GM21447 (cell line): ENCODE measurements around the gene CLINT1.
A peak's percentile ranks its signal among the peaks of the same experiment; 100 is the strongest.
"Not testable (repeated sequence)": the region's sequence is repeated elsewhere in the genome, so short reads cannot be mapped to it uniquely, and the experiment has no call there.

Experiments used
- ATAC-seq: cut with Tn5 transposase; IDR thresholded peaks from one replicate; pipeline ENCODE4 v1.9.1; 2021; ENCODE audit not compliant: unreplicated experiment

Gene CLINT1

DNA sequence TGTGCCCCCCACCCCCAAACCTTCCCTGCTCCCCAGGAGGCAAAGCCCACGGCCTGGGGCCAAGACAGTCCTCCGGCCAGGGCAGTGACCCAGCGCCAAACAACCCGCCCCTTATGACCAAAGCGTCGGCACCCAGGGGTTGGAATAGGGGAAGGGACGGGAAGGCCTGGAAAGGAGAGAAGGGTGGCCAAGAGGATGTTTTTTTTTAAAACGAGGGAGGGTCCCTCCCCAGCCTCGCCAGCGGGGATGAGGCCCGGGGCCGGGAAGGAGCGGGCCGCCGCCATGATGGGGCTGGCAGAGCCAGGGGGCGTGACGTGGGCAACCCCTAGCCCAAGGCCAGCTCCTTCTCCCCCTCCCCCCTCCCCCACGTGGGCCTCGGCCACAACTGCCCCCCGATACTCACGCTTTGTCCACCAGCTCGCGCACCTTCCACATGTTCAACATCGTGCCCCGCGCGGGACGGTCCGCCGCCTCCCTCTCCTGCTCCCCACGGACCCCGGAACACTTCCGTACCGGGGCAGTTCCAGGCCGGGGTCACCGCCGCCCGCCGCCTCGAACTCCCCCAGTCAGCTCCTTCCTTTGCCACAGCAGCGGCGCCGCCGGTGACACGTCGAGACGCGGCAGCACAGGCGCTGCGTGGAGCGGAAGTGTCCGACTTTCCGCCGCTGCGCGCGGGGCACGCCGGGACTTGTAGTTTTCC, at the start of gene CLINT1:
TSS of gene CLINT1 (minus strand) at position 619 of the 700 bp plus-strand sequence. CDS start at position 444, 175 bp downstream.
- peak; percentile 37 for ATAC-seq

DNA sequence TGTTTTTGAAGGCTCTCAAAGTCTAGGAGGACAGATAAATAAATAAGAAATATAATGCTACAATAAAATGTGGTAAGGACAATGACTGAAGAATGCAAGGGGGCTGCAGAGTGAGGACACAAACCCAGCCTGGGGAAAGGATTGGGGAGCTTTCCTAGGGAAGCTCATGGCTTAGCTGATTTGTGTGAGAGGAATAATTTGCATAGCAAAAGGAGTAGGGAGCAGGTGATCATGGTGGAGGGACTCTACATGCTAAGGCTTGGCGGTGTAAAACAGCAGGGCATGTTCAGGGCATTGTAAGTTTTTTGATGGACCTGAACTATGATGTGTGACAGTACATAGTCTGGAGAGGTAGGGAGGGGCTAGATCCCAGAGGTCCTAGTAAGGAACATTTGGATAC, 49.5 kb upstream of the CLINT1 start:
- no peak for ATAC-seq

DNA sequence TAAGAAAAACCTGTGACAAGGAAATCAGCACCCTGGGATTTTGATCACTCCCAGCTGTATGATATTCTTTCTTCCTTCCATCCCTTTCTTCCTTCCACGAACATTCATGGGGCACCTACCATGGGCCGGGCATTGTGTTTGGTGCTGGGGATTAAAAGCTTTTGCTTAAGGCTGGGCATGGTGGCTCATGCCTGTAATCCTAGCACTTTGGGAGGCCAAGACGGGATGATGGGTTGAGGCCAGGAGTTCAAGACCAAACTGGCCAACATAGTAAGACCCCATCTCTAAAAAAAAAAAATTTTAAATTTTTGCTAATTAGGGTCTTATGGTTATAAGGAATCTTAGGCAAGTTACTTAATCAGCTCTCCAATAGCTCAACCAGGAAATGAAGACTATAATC, 48.5 kb upstream of the CLINT1 start:
- ATAC-seq: no peak

DNA sequence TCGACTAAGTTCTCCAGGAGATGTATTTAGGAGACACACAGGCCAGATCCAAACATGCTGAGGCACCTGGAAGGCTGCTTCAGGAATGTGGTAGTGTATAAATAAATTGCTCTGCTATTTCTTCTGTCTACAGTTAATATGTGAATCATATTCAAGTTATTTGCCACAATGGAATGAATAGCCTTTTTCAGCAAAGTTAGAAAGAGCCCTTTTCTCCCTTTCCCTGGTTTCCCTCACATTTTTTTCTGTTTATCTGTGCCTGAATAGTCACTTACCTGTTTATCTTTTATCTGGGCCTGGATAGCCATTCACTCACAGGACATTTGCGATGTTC, 44.1 kb upstream of the CLINT1 start:
- ATAC-seq: no peak

DNA sequence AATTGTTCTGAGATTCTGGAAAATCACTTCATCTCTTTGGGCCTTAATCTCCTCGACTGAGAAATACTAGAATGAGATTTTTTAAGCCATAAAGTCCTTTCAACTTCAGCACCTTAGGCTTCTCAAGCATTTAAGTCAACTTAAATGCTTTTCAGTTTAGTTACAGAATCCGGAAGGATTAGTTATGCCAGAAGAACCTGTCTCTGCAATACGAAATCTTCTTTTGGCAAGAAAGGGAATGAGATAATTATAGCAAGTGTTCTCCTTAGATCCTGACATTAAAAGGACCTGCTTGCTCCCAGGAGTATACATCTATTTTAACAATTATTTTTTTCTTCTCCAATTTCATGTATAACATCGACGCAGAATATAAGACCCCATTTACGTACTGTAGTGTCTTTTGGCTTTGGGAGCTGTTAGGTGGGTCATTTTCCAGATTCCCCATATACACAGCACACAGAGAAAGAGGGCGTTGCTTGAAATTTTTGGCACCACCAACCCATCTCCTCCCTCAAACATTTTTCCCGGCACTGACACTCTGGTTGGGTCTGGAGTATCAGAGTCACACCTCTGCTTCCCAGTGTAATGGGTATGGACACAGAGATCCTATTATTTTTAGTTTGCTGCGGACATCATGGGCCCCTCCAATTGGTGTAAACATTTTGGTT, 43.6 kb upstream of the CLINT1 start:
- ATAC-seq: no peak

DNA sequence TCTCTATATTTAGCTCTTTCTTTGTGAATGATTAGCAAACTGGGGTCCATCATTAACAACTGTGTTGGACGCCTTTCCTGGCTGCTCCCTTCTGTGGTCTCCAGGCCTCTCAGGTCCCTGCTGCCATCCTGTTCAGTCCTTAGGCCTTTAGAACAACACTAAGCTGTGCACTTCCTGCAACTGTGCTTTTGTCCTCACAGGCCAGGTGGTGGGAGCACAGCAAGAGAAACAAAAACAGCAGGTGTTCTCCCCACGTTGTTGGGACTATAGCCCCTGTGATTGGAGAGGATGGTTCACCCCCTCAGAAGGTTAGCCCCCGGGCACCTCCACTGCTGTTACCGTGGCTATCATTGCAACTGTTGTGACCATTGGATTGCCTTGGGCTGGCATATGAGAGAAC, 41.7 kb upstream of the CLINT1 start:
- ATAC-seq: peak; percentile 84

DNA sequence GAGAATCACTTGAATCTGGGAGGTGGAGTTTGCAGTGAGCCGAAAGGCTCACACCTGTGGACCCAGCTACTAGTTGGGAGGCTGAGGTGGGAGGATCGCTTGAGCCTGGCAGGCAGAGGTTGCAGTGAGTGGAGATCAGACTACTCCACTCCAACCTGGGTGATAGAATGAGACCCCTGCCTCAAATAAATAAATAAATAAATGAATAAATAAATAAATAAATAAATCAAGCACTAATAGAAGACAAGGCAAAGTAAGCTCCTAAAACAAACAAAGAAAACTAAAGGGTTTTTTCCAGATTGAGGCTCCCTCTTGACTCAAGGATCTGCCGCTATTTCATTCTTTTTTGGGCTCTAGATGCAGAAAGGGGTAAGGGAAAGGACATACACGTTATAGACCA, 34.7 kb upstream of the CLINT1 start:
- ATAC-seq: no peak

DNA sequence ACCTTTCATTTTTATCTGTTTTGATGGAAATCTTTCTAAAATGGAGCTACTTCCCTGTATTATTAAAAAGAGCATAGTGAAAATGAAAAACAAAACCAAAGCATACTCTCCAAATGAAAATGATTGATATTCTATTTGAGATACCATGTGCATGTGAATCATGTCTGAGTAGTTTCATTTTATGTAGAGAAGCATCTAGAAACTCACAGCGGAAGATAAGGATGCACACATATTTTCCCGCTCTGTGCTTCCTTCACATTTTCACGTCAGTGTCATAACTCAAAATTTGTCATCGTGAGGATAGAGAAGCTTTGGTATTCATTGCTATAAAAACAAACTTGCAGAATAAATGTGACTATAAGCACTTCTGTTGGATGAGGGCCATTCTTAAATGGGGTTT, 34.0 kb upstream of the CLINT1 start:
- no peak for ATAC-seq

DNA sequence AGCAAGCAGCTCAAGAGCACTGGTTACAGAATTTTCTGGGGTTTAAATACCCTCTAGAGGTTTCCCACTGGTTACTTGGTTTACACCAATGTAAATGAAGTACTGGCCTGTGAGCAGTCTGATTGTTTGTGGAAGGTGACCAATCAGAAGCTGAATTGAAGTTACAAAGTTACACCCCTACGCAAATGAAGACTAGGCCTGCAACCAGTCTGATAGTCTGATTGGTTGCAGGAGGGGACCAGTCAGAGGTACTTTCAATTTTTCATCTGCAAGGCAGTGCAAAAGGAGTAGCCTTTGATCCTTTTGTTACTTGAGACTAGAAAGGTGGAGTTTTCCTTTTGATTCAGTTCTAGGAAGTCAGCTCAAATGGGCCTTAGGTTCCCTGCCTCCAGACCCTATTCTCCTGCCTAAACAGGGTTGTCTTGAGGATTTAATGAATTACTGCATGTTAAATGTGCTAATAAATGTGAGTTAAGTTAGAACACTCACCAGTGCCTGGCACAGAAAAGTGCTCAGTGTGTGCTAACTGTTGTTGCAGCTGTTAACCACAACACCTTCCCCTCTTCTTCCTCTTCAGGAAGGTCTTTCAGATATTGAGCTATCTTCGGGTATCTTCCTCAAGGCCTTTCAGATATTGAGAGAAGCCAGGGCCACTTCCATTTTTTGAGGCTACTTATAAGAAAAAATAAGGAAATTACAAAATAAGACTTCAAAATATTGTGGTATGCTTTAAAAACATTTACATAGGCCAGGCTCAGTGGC, 32.1 kb upstream of the CLINT1 start:
- ATAC-seq: no peak

DNA sequence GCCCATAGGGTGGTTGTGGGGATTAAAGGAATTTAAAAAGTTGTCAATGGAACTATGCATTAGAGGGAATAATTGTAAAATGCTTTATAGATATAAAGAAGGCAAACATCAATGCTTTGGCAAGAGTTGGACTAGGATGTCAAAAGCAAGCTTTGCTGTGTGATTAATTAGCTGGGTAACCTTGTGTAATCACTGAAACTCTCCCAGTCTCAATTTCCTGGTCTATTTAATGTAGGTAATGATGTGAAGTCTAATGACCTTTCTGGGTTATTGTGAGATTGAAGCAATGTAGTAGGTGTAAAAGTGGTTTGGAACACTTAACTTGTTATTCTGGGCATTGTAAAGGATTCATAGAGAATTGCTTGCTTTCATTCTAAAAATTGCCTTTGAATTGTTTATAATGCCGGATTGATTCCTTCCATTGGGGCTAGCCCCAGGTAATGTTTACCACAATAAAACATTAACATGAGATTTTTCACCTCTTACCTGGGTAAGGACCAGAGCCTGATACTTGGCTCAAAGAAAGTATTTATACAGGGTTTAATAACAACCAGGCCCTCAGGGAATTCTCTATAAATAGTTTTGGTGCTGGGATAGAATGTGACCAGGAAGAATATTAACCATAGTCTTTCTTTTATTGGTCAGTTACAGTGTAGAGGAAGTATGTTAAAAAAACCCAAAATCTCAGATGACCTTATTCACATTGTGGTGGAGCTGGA, 30.0 kb upstream of the CLINT1 start:
- no peak for ATAC-seq

DNA sequence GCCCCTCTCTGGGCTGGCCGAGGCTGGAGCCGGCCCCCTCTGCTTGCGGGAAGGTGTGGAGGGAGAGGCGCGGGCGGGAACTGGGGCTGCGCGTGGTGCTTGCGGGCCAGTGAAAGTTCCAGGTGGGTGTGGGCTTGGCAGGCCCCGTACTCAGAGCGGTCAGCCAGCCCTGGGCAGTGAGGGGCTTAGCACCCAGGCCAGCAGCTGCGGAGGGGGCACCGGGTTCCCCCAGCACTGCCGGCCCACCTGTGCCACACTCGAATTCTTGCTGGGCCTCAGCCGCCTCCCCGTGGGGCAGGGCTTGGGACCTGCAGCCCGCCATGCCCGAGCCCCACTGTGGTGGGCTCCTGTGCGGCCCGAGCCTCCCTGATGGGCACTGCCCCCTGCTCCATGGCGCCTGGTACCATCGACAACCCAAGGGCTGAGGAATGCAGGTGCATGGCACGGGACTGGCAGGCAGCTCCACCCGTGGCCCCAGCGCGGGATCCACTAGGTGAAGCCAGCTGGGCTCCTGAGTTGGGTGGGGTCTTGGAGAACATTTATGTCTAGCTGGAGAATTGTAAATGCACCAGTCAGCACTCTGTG, 27.9 kb upstream of the CLINT1 start:
- ATAC-seq: no peak

DNA sequence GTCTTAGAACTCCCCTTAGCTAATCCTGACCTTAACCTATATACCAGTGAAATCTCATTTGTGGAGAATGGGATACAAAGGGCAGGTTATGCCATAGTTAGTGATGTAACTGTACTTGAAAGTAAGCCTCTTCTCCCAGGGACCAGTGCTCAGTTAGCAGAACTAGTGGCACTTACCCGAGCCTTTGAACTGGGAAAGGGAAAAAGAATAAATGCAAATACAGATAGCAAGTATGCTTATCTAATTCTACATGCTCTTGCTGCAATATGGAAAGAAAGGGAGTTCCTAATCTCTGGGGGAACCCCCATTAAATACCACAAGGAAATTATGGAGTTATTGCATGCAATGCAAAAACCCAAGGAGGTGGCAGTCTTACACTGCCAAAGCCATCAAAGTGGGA, 26.1 kb upstream of the CLINT1 start:
- not testable (repeated sequence) for ATAC-seq

DNA sequence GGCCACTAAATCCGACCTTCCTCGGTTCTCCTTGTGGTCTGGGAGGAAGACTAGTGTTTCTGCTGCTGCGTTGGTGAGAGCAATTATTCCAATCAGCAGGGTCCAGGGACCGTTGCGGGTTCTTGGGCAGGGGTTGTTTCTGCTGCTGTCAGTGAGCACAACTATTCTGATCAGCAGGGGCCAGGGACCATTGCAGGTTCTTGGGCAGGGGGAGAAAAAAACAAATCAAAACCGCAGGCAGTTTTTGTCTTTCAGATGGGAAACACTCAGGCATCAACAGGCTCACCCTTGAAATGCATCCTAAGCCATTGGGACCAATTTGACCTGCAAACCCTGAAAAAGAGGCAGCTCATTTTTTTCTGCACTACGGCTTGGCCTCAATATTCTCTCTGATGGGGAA, 22.6 kb upstream of the CLINT1 start:
- not testable (repeated sequence) for ATAC-seq

DNA sequence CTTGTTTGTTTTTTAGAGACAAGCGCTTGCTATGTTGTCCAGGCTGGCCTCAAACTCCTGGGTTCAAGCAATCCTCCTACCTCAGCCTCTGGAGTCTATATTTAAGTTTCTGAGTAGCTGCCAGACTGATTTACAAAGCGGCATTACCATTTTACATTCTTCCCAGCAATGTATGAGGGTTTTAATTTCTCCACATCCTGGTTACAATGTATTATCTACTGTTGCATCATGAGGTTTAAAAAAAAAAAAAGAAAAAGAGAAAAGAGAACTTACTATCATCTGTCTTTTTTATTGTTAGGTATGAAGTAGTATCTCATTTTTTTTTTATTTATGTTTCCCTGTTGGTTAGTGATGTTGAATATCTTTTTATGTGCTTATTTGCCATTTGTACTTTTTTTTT, 18.9 kb upstream of the CLINT1 start:
- ATAC-seq: no peak

DNA sequence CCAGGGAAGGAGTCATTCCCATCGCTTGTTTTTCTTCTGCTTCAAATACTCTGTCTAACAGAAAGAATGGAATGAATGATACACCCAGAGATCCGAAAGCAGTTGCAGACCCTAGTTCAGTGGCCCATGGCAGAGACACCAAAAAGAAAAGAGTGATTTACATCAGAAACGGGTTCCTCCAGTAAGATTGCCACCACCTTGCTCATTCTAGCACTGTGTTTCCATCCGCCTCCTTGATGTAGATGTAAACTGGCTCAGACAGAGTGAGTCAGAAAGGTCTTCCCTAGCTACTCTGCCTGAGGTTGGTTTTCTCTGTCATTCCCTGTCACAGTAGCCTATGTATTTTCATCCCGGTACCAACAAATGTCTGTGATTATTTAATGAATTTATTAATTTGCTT, 15.9 kb upstream of the CLINT1 start:
- ATAC-seq: no peak

DNA sequence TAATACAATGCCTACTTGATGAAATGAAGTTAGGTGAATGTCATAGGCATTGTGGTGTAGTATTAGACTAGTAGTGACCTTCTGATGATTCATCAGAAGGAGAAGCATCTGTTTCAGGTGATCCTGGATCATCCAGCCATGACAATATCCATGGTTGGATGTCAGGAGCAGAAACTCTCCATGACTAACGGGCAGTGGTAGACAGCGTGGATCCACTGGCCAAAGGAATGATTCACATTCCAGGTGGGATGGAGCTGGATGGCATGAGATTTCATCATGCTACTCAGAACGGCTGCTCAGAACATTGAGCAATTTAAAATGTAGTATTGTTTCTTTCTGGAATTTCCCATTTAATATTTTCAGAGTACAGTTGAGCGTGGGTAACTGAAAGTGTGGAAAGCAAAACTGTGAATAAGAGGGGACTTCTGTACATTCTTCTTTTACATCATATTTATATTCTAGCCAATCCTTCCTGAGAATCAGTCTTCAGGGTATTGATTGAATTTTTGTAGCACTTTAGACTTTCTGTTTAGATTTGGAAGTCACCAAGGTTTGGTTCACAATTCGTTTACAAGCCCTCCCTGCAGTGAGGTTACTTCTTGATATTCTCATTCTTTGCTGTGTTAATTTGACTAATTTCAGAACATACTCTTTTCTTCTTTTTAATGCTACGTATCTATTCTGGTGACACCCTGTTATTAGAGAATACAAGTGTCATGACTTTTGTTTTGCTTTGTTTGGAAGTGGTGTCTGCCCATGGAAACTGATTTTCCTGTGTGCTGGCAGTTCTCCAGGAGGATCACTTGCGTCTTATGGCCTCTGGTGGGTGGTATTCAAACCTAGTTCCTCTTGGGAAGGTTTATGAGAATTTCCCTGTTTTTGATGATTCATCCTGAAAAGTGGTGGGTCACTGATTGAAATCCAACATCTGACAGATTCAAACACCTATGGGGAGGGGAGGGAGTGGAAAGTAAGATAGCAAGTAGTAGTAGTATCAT, 12.2 kb upstream of the CLINT1 start:
- no peak for ATAC-seq

DNA sequence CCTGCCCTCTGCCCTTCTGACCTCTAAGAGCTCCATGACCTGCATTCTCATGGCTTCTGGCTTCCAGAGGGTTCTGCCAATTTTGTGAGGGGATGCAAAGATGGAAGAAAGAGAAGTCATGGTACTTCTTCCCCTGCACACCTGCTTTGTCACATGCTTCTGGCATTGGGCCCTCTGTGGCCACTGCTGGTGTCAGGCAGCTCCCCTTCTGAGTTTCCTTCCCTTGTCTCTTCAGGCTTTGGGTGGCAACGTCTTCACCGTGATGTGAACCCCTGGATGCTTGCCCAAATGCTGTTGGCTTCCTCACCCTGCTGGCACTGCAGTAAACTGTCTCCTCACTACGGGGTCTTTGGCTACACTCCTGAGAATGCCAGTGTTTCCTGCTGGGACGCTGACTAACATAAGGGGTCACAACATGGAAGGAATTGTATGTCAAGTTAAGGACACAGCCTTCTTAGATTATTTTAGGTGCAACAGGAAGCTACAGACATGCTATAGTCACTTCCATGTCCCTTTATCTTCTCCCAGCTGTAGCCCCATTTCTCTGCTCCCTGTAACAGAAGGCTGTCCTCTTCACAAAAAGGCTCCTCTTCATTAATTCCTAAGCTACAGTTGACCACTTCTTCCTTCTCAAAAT, 8.9 kb upstream of the CLINT1 start:
- ATAC-seq: no peak

DNA sequence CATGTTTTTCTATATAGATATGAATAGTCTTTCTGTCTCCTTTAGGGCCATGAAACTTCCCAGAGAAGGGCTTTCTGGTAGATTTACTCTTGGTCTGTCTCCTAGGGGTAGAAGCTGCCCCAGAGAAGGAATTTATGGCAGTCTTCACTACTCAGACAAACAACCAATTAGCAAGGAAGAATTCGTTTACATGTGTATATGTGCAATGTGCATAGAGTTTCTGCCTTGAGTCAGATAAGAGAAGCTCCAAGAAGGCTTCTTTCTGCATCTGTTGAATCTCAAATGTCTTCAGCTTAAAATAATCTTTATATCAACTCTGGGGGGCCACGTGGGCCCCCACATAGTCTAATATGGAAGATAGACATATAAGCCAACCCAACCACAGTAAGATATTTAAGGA, 7.6 kb upstream of the CLINT1 start:
- ATAC-seq: no peak

DNA sequence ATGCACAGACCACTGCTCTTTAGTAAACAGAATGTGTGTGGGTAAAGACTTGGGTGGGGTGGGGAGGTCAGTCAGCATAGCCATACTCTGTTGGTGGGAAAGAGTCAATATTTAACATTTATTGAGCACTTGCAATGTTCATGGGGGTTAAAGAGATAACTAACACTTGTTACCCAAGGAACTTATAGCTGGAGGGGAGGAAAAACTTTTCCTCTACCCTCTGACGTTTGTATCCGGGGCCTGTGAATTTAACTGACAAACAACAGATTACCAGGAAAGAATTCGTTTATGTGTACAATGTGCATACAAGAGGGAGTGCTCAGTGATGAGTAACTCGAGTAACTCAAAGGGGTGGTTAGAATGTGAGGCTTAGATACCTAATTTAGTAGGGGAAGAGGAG, 6.8 kb upstream of the CLINT1 start:
- ATAC-seq: no peak

DNA sequence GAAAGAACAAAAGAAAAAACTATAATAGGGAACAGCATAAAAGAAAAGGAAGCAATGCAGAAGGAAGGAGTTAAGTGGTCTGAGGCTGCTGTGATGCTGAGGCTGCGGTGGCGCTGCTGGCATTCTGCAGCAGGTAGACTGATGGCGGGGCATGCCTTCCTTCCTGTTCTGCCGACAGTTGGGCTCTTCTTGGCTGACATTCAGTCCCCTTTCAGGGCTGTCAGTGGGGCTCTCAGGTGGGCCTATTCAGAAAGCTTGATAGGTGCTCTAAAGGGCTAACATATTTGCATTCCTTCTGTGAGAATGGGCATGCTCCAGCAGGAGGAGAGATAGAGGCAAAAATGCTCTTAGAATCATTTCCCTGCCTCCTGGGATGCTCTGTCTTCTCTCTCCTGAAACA, 5.1 kb upstream of the CLINT1 start:
- no peak for ATAC-seq
